ENCODE results near the gene TRPV4.

The TRPV4 gene

DNA sequence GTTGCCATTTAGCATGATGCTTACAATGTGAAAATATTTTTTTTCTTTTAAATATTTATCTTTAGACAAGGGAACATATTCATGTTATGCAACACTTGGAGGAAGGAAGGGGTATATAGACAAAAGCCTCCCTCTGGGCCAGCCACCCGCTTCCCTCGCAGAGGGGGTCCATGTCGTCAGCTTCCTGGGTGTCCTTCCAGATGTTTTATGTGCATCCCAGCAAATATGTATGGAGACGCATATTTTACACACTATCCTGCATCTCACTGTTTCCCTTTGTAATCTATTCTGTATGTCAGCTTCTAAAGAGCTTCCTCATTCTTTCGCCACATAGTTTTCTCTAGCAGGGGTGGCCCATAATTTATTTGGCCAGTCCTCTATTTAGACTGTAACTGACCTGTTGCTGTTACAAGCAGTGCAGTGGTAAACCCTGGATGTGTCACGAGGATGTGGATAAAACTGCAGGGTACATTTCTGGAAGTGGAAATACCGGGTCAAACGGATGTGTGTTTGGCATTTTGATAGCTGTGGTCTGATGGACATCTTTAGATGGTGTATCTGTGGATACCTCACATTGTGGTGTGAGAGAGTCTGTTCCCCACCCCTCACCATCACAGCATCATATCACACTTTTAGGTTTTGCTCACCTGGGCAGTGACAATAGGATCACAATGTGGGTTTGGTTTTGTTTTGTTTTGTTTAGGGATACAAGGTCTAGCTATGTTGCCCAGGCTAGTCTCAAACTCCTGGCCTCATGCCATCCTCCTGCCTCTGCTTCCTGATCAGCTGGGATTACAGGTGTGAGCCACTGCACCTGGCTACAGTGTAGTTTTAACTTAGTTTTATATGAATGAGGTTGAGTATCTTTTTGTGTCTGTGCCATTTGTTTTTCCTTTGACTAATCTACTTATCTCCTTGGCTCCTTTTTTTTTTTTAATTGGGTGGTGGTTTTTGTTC, 87.9 kb downstream of the TRPV4 start:
- no peak for TF ChIP-seq CTCF (conservative IDR thresholded peaks at IDR 0.05; ENCODE audit: low read depth, low read length)
- no peak for DNase-seq (ENCODE audit: low read depth)
- no peak overlapping the region for H3K4me3 ChIP-seq (ENCODE audit: low read length)

- H3K4me3 ChIP-seq (ENCODE audit: low read length) = no peak overlapping the region
- DNase-seq (ENCODE audit: low read depth) = no peak
- no peak for TF ChIP-seq CTCF (conservative IDR thresholded peaks at IDR 0.05; ENCODE audit: low read depth, low read length)
Observed at GRCh38 chr12:109744026-109744425, 89.2 kb downstream of the TRPV4 start.

- no peak for DNase-seq (ENCODE audit: low read depth)
- H3K4me3 ChIP-seq (ENCODE audit: low read length) = no peak overlapping the region
- TF ChIP-seq CTCF (conservative IDR thresholded peaks at IDR 0.05; ENCODE audit: low read depth, low read length) = no peak
Observed at GRCh38 chr12:109743076-109743910, 89.9 kb downstream of the TRPV4 start.

DNA sequence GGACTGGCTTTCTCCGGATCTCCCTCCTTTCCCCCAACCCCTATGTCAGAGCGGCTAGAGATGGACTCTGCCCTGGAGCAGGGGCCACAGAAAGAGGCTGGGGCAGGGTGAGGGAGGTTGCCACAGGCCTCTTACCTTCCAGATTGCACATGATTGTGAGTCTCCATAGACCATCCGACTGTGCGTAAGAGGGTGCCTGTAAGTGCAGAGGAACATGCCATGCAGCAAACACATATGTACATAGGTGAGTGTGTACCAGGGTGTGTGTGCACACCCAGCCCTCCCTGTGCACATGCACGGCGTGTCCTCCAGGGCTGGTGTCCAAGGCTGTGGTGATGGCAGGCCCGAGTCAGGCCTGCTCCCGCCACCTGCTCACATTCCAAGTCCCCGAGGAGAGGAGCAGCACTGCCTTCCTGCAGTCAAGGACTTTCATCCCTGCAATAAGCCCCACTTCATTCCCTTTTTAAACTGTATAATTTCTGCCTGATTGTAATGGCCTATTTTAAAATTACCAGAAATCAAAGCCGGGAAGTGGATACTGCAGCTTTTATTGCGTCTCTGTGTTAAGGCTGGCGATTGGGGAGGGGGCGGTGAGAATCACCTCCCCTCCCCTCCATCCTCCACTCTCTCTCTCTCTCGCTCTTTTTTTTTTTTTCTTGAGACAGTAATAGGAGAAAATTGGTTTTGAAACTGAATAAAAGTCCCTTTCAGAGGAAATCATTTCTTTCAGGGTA, 91.1 kb downstream of the TRPV4 start:
- H3K4me3 ChIP-seq (ENCODE audit: low read length) = no peak overlapping the region
- TF ChIP-seq CTCF (conservative IDR thresholded peaks at IDR 0.05; ENCODE audit: low read depth, low read length) = no peak
- no peak for DNase-seq (ENCODE audit: low read depth)

DNA sequence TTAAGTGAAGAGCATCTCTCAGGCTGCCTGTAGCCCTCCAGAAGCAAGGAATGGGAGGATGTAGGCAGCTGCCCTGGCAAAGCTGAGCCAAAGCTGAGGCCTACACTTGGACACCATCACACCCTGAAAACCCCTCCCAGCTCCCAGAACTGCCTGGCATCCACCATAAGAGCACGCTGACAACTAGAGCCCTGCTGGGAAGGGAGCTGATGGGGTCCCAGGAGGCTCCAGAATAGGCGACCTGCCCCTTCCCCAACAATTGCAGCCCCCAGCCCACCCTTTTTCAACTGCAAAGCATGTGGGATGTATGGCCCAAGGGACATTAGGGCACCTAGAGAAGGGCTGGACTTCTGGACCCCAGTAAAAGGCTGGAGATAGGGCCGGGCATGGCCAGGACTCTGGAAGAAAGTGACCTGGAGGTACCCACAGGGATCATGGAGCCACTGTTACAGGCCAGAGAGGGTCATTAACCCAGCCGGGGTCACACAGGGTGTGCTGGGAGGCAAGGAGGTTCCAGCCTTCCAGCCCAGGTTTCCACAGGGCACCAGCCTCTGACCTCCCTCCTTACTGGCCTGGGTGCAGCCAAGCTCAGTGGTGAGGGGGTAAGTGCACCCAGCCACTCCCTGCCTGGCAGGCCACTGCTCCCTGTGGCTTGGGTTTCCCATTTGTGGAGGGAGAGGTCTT, 91.8 kb downstream of the TRPV4 start:
- DNase-seq (ENCODE audit: low read depth) = no peak
- TF ChIP-seq CTCF (conservative IDR thresholded peaks at IDR 0.05; ENCODE audit: low read depth, low read length) = no peak
- H3K4me3 ChIP-seq (ENCODE audit: low read length) = no peak overlapping the region

DNA sequence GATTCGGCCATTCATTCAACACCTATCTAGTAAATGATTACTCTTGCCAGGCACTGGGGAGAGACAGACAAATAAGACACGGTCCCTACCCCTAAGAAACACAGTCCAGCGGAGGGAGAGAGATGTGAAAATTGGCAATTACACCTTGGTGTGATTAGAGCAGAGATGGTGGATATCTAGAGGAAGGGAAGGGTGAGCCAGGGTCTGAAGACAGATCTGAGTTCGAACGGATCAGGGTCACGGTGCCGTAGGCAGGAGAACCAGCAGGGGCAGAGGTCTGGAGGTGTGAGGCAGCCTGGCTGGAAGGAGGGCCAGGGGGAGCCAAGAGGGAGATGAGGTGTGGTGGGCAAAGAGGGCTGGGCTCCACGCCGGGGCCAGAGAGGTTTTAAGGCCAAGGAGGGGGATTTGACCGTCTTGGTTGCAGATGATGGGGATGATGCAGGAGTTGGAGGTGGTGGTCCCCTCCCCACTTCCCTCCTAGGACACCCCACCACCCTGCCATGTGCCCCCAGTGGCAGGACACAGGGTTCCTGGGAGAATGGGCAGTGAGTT, 92.4 kb downstream of the TRPV4 start:
- H3K4me3 ChIP-seq (ENCODE audit: low read length) = no peak overlapping the region
- TF ChIP-seq CTCF (conservative IDR thresholded peaks at IDR 0.05; ENCODE audit: low read depth, low read length) = no peak
- DNase-seq (ENCODE audit: low read depth) = no peak

Measured in retinal pigment epithelial cell (primary cell).